ENCODE measurements around the gene ADAM33.

DNA sequence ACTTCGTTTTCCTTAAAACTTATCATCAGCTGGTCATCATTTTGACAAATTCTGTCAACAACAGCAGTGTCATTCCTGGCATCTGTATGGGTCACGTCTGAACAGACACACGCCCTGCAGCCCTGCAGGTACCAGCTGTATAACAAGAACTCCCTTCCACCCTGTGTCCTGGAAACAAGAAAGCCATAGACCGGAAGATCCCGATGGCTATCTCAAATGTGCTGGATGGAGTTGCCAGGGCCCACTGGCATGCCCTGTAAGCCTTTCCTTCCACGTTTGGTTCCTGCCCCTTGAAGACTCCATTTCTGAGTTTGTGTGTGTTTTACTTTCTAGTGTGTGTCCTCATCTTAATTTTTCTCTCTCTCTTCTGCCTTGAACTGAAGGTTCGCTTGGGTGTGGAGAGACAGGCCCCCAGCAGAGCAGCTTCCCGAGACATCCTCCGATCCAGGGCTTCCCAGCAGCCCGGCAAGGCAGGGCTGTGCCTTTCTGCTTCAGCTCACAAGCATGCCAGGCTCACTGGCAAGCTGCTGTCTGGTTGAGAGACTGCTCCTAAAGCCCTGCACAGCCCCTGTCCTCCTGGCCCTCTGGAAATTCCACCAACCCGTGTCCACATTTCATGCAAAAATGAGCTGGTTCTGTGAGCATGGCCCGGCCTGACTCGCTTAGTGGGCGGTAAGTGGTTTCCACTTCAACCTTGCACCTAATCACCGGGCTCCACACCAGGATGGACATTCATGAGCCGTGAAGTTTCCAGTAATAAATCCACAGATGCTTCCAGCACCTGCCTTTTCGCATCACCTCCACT lies 27.3 kb downstream of the ADAM33 start:
- TF ChIP-seq, protein P1, sequence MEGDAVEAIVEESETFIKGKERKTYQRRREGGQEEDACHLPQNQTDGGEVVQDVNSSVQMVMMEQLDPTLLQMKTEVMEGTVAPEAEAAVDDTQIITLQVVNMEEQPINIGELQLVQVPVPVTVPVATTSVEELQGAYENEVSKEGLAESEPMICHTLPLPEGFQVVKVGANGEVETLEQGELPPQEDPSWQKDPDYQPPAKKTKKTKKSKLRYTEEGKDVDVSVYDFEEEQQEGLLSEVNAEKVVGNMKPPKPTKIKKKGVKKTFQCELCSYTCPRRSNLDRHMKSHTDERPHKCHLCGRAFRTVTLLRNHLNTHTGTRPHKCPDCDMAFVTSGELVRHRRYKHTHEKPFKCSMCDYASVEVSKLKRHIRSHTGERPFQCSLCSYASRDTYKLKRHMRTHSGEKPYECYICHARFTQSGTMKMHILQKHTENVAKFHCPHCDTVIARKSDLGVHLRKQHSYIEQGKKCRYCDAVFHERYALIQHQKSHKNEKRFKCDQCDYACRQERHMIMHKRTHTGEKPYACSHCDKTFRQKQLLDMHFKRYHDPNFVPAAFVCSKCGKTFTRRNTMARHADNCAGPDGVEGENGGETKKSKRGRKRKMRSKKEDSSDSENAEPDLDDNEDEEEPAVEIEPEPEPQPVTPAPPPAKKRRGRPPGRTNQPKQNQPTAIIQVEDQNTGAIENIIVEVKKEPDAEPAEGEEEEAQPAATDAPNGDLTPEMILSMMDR (conservative IDR thresholded peaks at IDR 0.05; ENCODE audit: low read depth, low read length) = no peak
- no peak for TF ChIP-seq EZH2 (IDR thresholded peaks at IDR 0.05; ENCODE audit: low read length, unreplicated experiment)
- no peak for TF ChIP-seq EZH2phosphoT487 (IDR thresholded peaks at IDR 0.05; ENCODE audit: borderline replicate concordance, low read length)

All from PC-3 (cell line).